CD4-positive, alpha-beta memory T cell (primary cell): ENCODE data around the gene NEU4. TPM values are rescaled to one million over a fixed set of nuclear protein-coding genes. Genes with fewer than 3 reads are reported as not detected.
"Not testable (repeated sequence)": the region's sequence is repeated elsewhere in the genome, so short reads cannot be mapped to it uniquely, and the experiment has no call there.

ENCODE experiments used
- CTCF ChIA-PET: fragments of 350-600 bp; sonication (Branson Sonifier 250); formaldehyde crosslinking; loops from one replicate; lab custom pipeline; 2021; ENCODE audit warnings: inconsistent platforms; ENCODE audit not compliant: partially characterized antibody; lab: Charles Lee
- POLR2A ChIA-PET: fragments of 350-600 bp; sonication (Branson Sonifier 250); formaldehyde crosslinking; loops from one replicate; lab custom pipeline; 2021; ENCODE audit not compliant: partially characterized antibody; lab: Charles Lee
- DNase-seq, 5 donors: peaks; one replicate each; pipeline versions ENCODE4 v3.0.0 to v3.0.0-alpha.2; 2020 to 2022; ENCODE audit warnings: mixed read lengths in 1 of 5
- H3K27ac ChIP-seq: one replicate; pipeline ENCODE4 v1.7.0; 2013; ENCODE audit warnings: low read depth, low read length
- H3K27me3 ChIP-seq: 2 replicates; pipeline ENCODE4 v1.7.0; 2013; ENCODE audit warnings: mild to moderate bottlenecking, low read length, moderate library complexity; ENCODE audit not compliant: insufficient read depth
- H3K36me3 ChIP-seq: 2 replicates; pipeline ENCODE4 v1.7.0; 2013; ENCODE audit warnings: mild to moderate bottlenecking, low read length, moderate library complexity; ENCODE audit not compliant: insufficient read depth
- H3K4me1 ChIP-seq: 2 replicates; pipeline ENCODE4 v1.7.0; 2013; ENCODE audit warnings: mild to moderate bottlenecking, low read length, moderate library complexity; ENCODE audit not compliant: insufficient read depth
- H3K4me3 ChIP-seq, 2 donors: one replicate each; pipeline ENCODE4 v1.7.0; 2013; ENCODE audit warnings: low read length in 2 of 2, mild to moderate bottlenecking in 1 of 2
- H3K9me3 ChIP-seq, 2 donors: one replicate each; pipeline ENCODE4 v1.7.0; 2013; ENCODE audit warnings: low read length in 2 of 2, control low read depth in 1 of 2; ENCODE audit not compliant: control insufficient read depth in 1 of 2
- H3K27ac Mint-ChIP-seq, 7 donors: one replicate each; pipeline ENCODE4 v1.8.0; 2020 to 2021; ENCODE audit warnings: mixed read lengths in 7 of 7, mild to moderate bottlenecking in 6 of 7, inconsistent platforms in 3 of 7, moderate library complexity in 3 of 7
- H3K27me3 Mint-ChIP-seq, 2 donors: one replicate each; pipeline ENCODE4 v1.8.0; 2020 to 2021; ENCODE audit warnings: mixed read lengths in 2 of 2
- H3K36me3 Mint-ChIP-seq, 2 donors: one replicate each; pipeline ENCODE4 v1.8.0; 2020 to 2021; ENCODE audit warnings: mixed read lengths in 2 of 2, inconsistent platforms in 1 of 2, mild to moderate bottlenecking in 1 of 2
- H3K4me1 Mint-ChIP-seq, 4 donors: one replicate each; pipeline ENCODE4 v1.8.0; 2020 to 2021; ENCODE audit warnings: mixed read lengths in 4 of 4, mild to moderate bottlenecking in 1 of 4
- H3K4me3 Mint-ChIP-seq, 8 donors: one replicate each; pipeline ENCODE4 v1.8.0; 2020 to 2021; ENCODE audit warnings: mixed read lengths in 8 of 8, mild to moderate bottlenecking in 7 of 8, moderate library complexity in 6 of 8, inconsistent platforms in 3 of 8
- H3K9me3 Mint-ChIP-seq, 8 donors: one replicate each; pipeline ENCODE4 v1.8.0; 2020 to 2021; ENCODE audit warnings: mixed read lengths in 8 of 8, mild to moderate bottlenecking in 5 of 8, inconsistent platforms in 3 of 8, moderate library complexity in 1 of 8
- intact Hi-C: fragments of 100-400 bp; cut with micrococcal nuclease; formaldehyde crosslinking; loops from one replicate; pipeline ENCODE4 v1.15.1; 2023
- polyA plus RNA-seq, 2 donors: library from polyadenylated mRNA; unstranded; fragments of 300-500 nt; fragmentation: Illumina TruSeq; gene quantifications; one replicate each; pipeline ENCODE4 v1.2.3, GENCODE V29; 2021
- total RNA-seq, 2 experiments: library from RNA; stranded (reverse); gene quantifications; one replicate each; pipeline ENCODE4 v1.2.3, GENCODE V29; 2021

NEU4 gene
- total and polyA plus RNA-seq, 4 experiments from 2014 or later: 0.14 to 1.3 TPM; not detected in 2

- intact Hi-C loops: loop anchor here (5.0 kb wide), 1 partner anchor 40 kb away; no protein-coding TSS in a partner anchor
- Mint-ChIP-seq H3K36me3 (no peaks in the 10 kb centered on the region), H3K27me3 (no peaks in the 10 kb centered on the region), H3K27ac (no peak overlapping the region), H3K4me1 (peaks cover 2 to 12% (median 8%) of the 10 kb centered on the region in 4 donors), H3K4me3 (no peak overlapping the region), H3K9me3 (no peaks in the 10 kb centered on the region)
- Histone ChIP-seq H3K4me3 (no peak overlapping the region), H3K27me3 (no peaks in the 10 kb centered on the region), H3K27ac (no peak overlapping the region), H3K36me3 (no peaks in the 10 kb centered on the region), H3K9me3 (no peaks in the 10 kb centered on the region), H3K4me1 (peaks cover 20% of the 10 kb centered on the region)
- CTCF ChIA-PET: no interaction called here
- DNase-seq: no peak
- POLR2A ChIA-PET: no interaction called here
These were observed 7.2 kb upstream of the NEU4 start for GRCh38 chr2:241801611-241802420.

GRCh38 chr2:241802421-241803318, 6.3 kb upstream of the NEU4 start:
- H3K4me1 ChIP-seq: peaks cover 20% of the 10 kb centered on the region
- no peak overlapping the region for H3K4me3 Mint-ChIP-seq
- H3K4me1 Mint-ChIP-seq: peaks cover 2 to 12% (median 8%) of the 10 kb centered on the region in 4 donors
- H3K4me3 ChIP-seq: peak overlapping the region in 1 of 2 donors; percentile 47
- no peaks in the 10 kb centered on the region for H3K9me3 ChIP-seq
- no peaks in the 10 kb centered on the region for H3K27me3 ChIP-seq
- peak overlapping the region in 1 of 7 donors; percentile 35 for H3K27ac Mint-ChIP-seq
- no peak overlapping the region for H3K27ac ChIP-seq
- DNase-seq: no peak
- intact Hi-C loops: loop anchor here (5.0 kb wide), 1 partner anchor 40 kb away; no protein-coding TSS in a partner anchor
- CTCF ChIA-PET: no interaction called here
- H3K36me3 ChIP-seq: no peaks in the 10 kb centered on the region
- POLR2A ChIA-PET: interaction anchor here (1.3 to 2.6 kb wide), 3 partner anchors 30 to 68 kb away, joined by 3 to 16 read pairs (median 10); partner anchors contain the start of gene D2HGDH
- no peaks in the 10 kb centered on the region for H3K9me3 Mint-ChIP-seq
- no peaks in the 10 kb centered on the region for H3K27me3 Mint-ChIP-seq
- H3K36me3 Mint-ChIP-seq: no peaks in the 10 kb centered on the region

- H3K36me3 ChIP-seq: no peaks in the 10 kb centered on the region
- peaks cover 20% of the 10 kb centered on the region for H3K4me1 ChIP-seq
- Mint-ChIP-seq H3K27ac (peak overlapping the region in 4 of 7 donors; percentile 35 to 87 (median 72)), H3K4me1 (peaks cover 2 to 12% (median 8%) of the 10 kb centered on the region in 4 donors), H3K9me3 (no peaks in the 10 kb centered on the region), H3K27me3 (no peaks in the 10 kb centered on the region), H3K36me3 (no peaks in the 10 kb centered on the region), H3K4me3 (peak overlapping the region; percentile 51 to 79 (median 71))
- peak overlapping the region; percentile 36 to 47 for H3K4me3 ChIP-seq
- H3K9me3 ChIP-seq: no peaks in the 10 kb centered on the region
- intact Hi-C loops: loop anchor here (5.0 kb wide), 1 partner anchor 41 kb away; no protein-coding TSS in a partner anchor
- ChIA-PET CTCF (no interaction called here), POLR2A (interaction anchor here (1.0 to 2.6 kb wide), 8 partner anchors 31 to 117 kb away, joined by 3 to 16 read pairs (median 7); partner anchors contain the start of genes D2HGDH, DTYMK, ING5 and PDCD1)
- DNase-seq: peak; percentile 41 to 58 (median 48)
- no peak overlapping the region for H3K27ac ChIP-seq
- no peaks in the 10 kb centered on the region for H3K27me3 ChIP-seq
These were observed 5.3 kb upstream of the NEU4 start for GRCh38 chr2:241803387-241804325.

GRCh38 chr2:241804326-241805229, 4.4 kb upstream of the NEU4 start:
- H3K27me3 ChIP-seq: no peaks in the 10 kb centered on the region
- ChIA-PET CTCF (no interaction called here), POLR2A (interaction anchor here (1.0 to 2.6 kb wide), 8 partner anchors 40 to 118 kb away, joined by 3 to 16 read pairs (median 7); partner anchors contain the start of genes D2HGDH, DTYMK, ING5 and PDCD1)
- DNase-seq: peak in 3 of 5 donors; percentile 17 to 38 (median 29)
- H3K27ac ChIP-seq: no peak overlapping the region
- peak overlapping the region in 1 of 2 donors; percentile 47 for H3K4me3 ChIP-seq
- H3K4me3 Mint-ChIP-seq: peak overlapping the region; percentile 42 to 77 (median 68)
- H3K36me3 Mint-ChIP-seq: no peaks in the 10 kb centered on the region
- no peaks in the 10 kb centered on the region for H3K36me3 ChIP-seq
- intact Hi-C loops: loop anchor here (5.0 kb wide), 1 partner anchor 42 kb away; no protein-coding TSS in a partner anchor
- H3K9me3 ChIP-seq: no peaks in the 10 kb centered on the region
- peak overlapping the region in 3 of 7 donors; percentile 18 to 81 (median 50) for H3K27ac Mint-ChIP-seq
- H3K9me3 Mint-ChIP-seq: no peaks in the 10 kb centered on the region
- peaks cover 2 to 12% (median 8%) of the 10 kb centered on the region in 4 donors for H3K4me1 Mint-ChIP-seq
- H3K27me3 Mint-ChIP-seq: no peaks in the 10 kb centered on the region
- H3K4me1 ChIP-seq: peaks cover 20% of the 10 kb centered on the region

- H3K4me3 Mint-ChIP-seq, H3K27me3 ChIP-seq, H3K27me3 Mint-ChIP-seq, DNase-seq, POLR2A ChIA-PET, H3K9me3 ChIP-seq, H3K9me3 Mint-ChIP-seq, H3K4me3 ChIP-seq, H3K27ac Mint-ChIP-seq, intact Hi-C loops, H3K27ac ChIP-seq, H3K36me3 Mint-ChIP-seq, H3K36me3 ChIP-seq, CTCF ChIA-PET: not testable (repeated sequence)
- peaks cover 20% of the 10 kb centered on the region for H3K4me1 ChIP-seq
- peaks cover 2 to 12% (median 6%) of the 10 kb centered on the region in 4 donors for H3K4me1 Mint-ChIP-seq
These were observed 2.8 kb upstream of the NEU4 start for GRCh38 chr2:241806217-241806616.
